HepG2 (cell line): ENCODE data around the gene SHISAL1. TPM values are rescaled to one million over a fixed set of nuclear protein-coding genes. Genes with fewer than 3 reads are reported as not detected.

ENCODE experiments used
- ATAC-seq: fragments of 200-7000 bp; cut with Tn5 transposase; 3 replicates; pipeline ENCODE4 v1.9.1; 2020; ENCODE audit warnings: mild to moderate bottlenecking, moderate library complexity
- BruUV-seq: library from RNA; stranded (reverse); fragments of 400-500 nt; replicated peaks from 2 replicates; lab custom pipeline; 2021; lab: Mats Ljungman, UMichigan
- CTCF ChIA-PET: fragments of 300-600 bp; formaldehyde crosslinking; extraction: SDS; loops from one replicate; lab custom pipeline; 2021; ENCODE audit warnings: low total read pairs, inconsistent platforms, low intra/inter-chr PET ratio; lab: Yijun Ruan, JAX
- POLR2A ChIA-PET: fragments of 350-600 bp; sonication (Branson Sonifier 250); formaldehyde crosslinking; loops from one replicate; lab custom pipeline; 2020; ENCODE audit warnings: antibody characterized with exemption, inconsistent platforms; lab: Yijun Ruan, JAX
- DNase-seq: peaks from one replicate; pipeline ENCODE4 v3.0.0-alpha.2; 2015; ENCODE audit warnings: low spot score
- FAIRE-seq: peaks from 3 replicates; lab custom pipeline; 2011; peaks lifted over from hg19 to GRCh38; lab: Jason Lieb, UNC
- H2AFZ ChIP-seq: one replicate; pipeline ENCODE4 v1.6.1; 2011; ENCODE audit warnings: low read length, inconsistent platforms
- H3K27ac ChIP-seq: fragments of 300-600 bp; 3 replicates; pipeline ENCODE4 v1.8.0; 2011; ENCODE audit warnings: mixed run types, mild to moderate bottlenecking, mixed read lengths, low read length, inconsistent platforms; ENCODE audit not compliant: insufficient read depth; ENCODE audit errors: extremely low read length
- H3K27me3 ChIP-seq, 2 experiments: fragments of 200-600 bp in 1 of 2; 2 replicates in 1 of 2; 3 replicates in 1 of 2; pipeline versions ENCODE4 v1.6.0 to v1.8.0; 2011; ENCODE audit warnings: low read length in 2 of 2, mild to moderate bottlenecking in 2 of 2, moderate library complexity in 2 of 2, inconsistent platforms in 1 of 2; ENCODE audit not compliant: insufficient read depth in 2 of 2, control insufficient read depth in 1 of 2
- H3K36me3 ChIP-seq, 2 experiments: fragments of 200-600 bp in 1 of 2; replicated peaks in 1 of 2; 2 replicates in 1 of 2; 3 replicates in 1 of 2; pipeline versions ENCODE4 v1.5.1 to v1.8.0; 2011; ENCODE audit warnings: low read length in 2 of 2, inconsistent platforms in 1 of 2; ENCODE audit not compliant: insufficient read depth in 2 of 2, control insufficient read depth in 1 of 2
- H3K4me1 ChIP-seq: 2 replicates; pipeline ENCODE4 v1.5.1; 2012; ENCODE audit warnings: low read length, inconsistent platforms; ENCODE audit not compliant: insufficient read depth
- H3K4me2 ChIP-seq: 2 replicates; pipeline ENCODE4 v1.6.0; 2011; ENCODE audit warnings: low read depth, low read length, inconsistent platforms
- H3K4me3 ChIP-seq, 3 experiments: fragments of 200-600 bp in 1 of 3; sonication (generic), shearing (Covaris generic) in 1 of 3; replicated peaks in 1 of 3; 2 replicates each; pipeline ENCODE4 v1.5.1; 2011 to 2016; ENCODE audit warnings: low read length in 3 of 3, inconsistent platforms in 2 of 3, low read depth in 2 of 3, mild to moderate bottlenecking in 2 of 3, control low read depth in 1 of 3, mixed read lengths in 1 of 3; ENCODE audit not compliant: insufficient read depth in 1 of 3
- H3K79me2 ChIP-seq: one replicate; pipeline ENCODE4 v1.6.1; 2011; ENCODE audit warnings: low read length, inconsistent platforms; ENCODE audit not compliant: insufficient read depth
- H3K9ac ChIP-seq: 2 replicates; pipeline ENCODE4 v1.6.0; 2011; ENCODE audit warnings: mild to moderate bottlenecking, low read depth, low read length, inconsistent platforms; ENCODE audit not compliant: insufficient read depth
- H3K9me3 ChIP-seq: 2 replicates; pipeline ENCODE4 v1.5.1; 2012; ENCODE audit warnings: mild to moderate bottlenecking, low read length
- H4K20me1 ChIP-seq: 2 replicates; pipeline ENCODE4 v1.6.0; 2011; ENCODE audit warnings: inconsistent platforms, mild to moderate bottlenecking, low read length, moderate library complexity; ENCODE audit not compliant: insufficient read depth
- ARID3A ChIP-seq: IDR thresholded peaks from 2 replicates; pipeline ENCODE4 v1.6.1; 2012; ENCODE audit warnings: low read depth, low read length, improper control_type of control experiment
- ATF6 ChIP-seq: sonication (generic); formaldehyde crosslinking; conservative IDR thresholded peaks from 2 replicates; pipeline ENCODE4 v1.4.0; 2020; ENCODE audit warnings: missing genetic modification reagents
- CBX1 ChIP-seq: IDR thresholded peaks from one replicate; pipeline ENCODE4 v1.6.1; 2016; ENCODE audit warnings: antibody characterized with exemption, low read depth
- CENPBD1 ChIP-seq: sonication (generic); formaldehyde crosslinking; IDR thresholded peaks from 2 replicates; pipeline ENCODE4 v1.8.0; 2022; ENCODE audit warnings: missing genetic modification reagents, low read depth, mild to moderate bottlenecking, borderline replicate concordance
- ZNF251 ChIP-seq: sonication (generic); formaldehyde crosslinking; IDR thresholded peaks from 2 replicates; pipeline ENCODE4 v1.9.0; 2021; ENCODE audit warnings: mild to moderate bottlenecking, missing genetic modification reagents
- ZNF253 ChIP-seq: sonication (generic); formaldehyde crosslinking; IDR thresholded peaks from 2 replicates; pipeline ENCODE4 v1.8.0; 2022; ENCODE audit warnings: mild to moderate bottlenecking, missing genetic modification reagents, borderline replicate concordance
- ZNF713 ChIP-seq: sonication (generic); formaldehyde crosslinking; IDR thresholded peaks from 2 replicates; pipeline ENCODE4 v1.4.0; 2020; ENCODE audit warnings: mild to moderate bottlenecking, missing genetic modification reagents
- WGBS: methylation state at CpG from one replicate; pipeline ENCODE4 v1.1.6; 2017; ENCODE audit warnings: low lambda C conversion rate; 5-methylcytosine and 5-hydroxymethylcytosine counted together
- in situ Hi-C: cut with HindIII; loops from 2 replicates; pipeline ENCODE4 v1.10.0; 2017; ENCODE audit warnings: low pct_unique_long_range_greater_than_20kb; ENCODE audit not compliant: extremely low pct_ligation_motif_present
- intact Hi-C: fragments of 100-400 bp; cut with micrococcal nuclease; formaldehyde crosslinking; loops from one replicate; pipeline ENCODE4 v1.10.0; 2022; ENCODE audit not compliant: unreplicated experiment
- polyA plus RNA-seq, 8 experiments: library from polyadenylated mRNA; depleted of rRNA in 3 of 8; stranded (reverse) in 7 of 8; unstranded in 1 of 8; fragments of >200 nt; fragmentation: Illumina TruSeq in 4 of 8; extraction: Trizol in 4 of 8; gene quantifications; 2 replicates each; pipeline versions ENCODE4 v1.2.1 to v1.2.3, GENCODE V29; 2011 to 2016; ENCODE audit warnings: low read depth in 4 of 8, missing spikeins in 1 of 8, mixed read lengths in 1 of 8; ENCODE audit not compliant: insufficient read depth in 1 of 8
- total RNA-seq, 5 experiments: library from RNA; depleted of rRNA; stranded (reverse); fragments of >200 nt; fragmentation: Illumina TruSeq; extraction: Trizol; gene quantifications; 2 replicates each; pipeline ENCODE4 v1.2.3, GENCODE V29; 2016; ENCODE audit warnings: low read depth in 1 of 5

Gene SHISAL1
- total and polyA plus RNA-seq, 2 of the 13 experiments (the other 11 are each of a cell fraction or from before 2014, with no cell fraction given) = not detected

- WGBS = 0% methylated on average over 2 of the region's 13 CpGs
- no TSS peak for BruUV-seq
- TF ChIP-seq ATF6 (CRISPR knock-in tag) (no peak), ZNF713 (CRISPR knock-in tag) (no peak), CBX1 (no peak), ZNF253 (CRISPR knock-in tag) (no peak), ZNF251 (CRISPR knock-in tag) (no peak), ARID3A (no peak), CENPBD1 (no peak)
- TF ChIP-seq, all 625 proteins: peak for 0
- Histone ChIP-seq H3K79me2 (no peaks in the 10 kb centered on the region), H3K4me3 (no peak overlapping the region), H3K9ac (no peak overlapping the region), H2AFZ (no peak overlapping the region), H3K27me3 (peaks cover 11 to 33% of the 10 kb centered on the region in 2 experiments; a peak in 3 of 5 replicates), H3K4me1 (0 out of 2 replicates have a peak, but pooled peaks cover 8% of the 10 kb centered on the region), H3K27ac (no peak overlapping the region), H3K36me3 (no peaks in the 10 kb centered on the region), H3K9me3 (no peaks in the 10 kb centered on the region), H4K20me1 (no peaks in the 10 kb centered on the region), H3K4me2 (no peak overlapping the region)
- intact Hi-C loops (no loop called here), in situ Hi-C loops (no loop called here)
- DNase-seq = no peak
- ATAC-seq = no peak
- ChIA-PET CTCF (no interaction called here), POLR2A (no interaction called here)
- FAIRE-seq = no peak
These were observed 25.0 kb downstream of the SHISAL1 start for GRCh38 chr22:44287741-44288140.
